Sigmoid colon (tissue), 7 donors: ENCODE results near the gene FLNB. TPM values are rescaled to one million over a fixed set of nuclear protein-coding genes. Genes with fewer than 3 reads are reported as not detected.

ENCODE experiments used
- DNase-seq: peaks from one replicate; pipeline ENCODE4 v3.0.0-alpha.2; 2019
- H3K27ac ChIP-seq, 4 donors: fragments of 200-600 bp; sonication (generic); one replicate each; pipeline ENCODE4 v1.5.1; 2016 to 2019; ENCODE audit warnings: mild to moderate bottlenecking in 1 of 4
- H3K27me3 ChIP-seq, 3 donors: fragments of 200-600 bp; sonication (generic); one replicate each; pipeline ENCODE4 v1.5.1; 2019; ENCODE audit warnings: mild to moderate bottlenecking in 1 of 3
- H3K36me3 ChIP-seq, 4 donors: fragments of 200-600 bp; sonication (generic); one replicate each; pipeline ENCODE4 v1.5.1; 2016 to 2019
- H3K4me1 ChIP-seq, 4 donors: fragments of 200-600 bp; sonication (generic); one replicate each; pipeline ENCODE4 v1.5.1; 2017 to 2019
- H3K4me3 ChIP-seq, 4 donors: fragments of 200-600 bp; sonication (generic); one replicate each; pipeline ENCODE4 v1.5.1; 2017 to 2019; ENCODE audit warnings: mild to moderate bottlenecking in 2 of 4, moderate library complexity in 1 of 4
- H3K9me3 ChIP-seq, 4 donors: fragments of 200-600 bp in 3 of 4; sonication (generic) in 3 of 4; one replicate each; pipeline versions ENCODE4 v1.5.1 to v1.6.1; 2013 to 2019
- CTCF ChIP-seq, 4 experiments: fragments of 450-650 bp in 3 of 4; fragments of 200-600 bp in 1 of 4; IDR thresholded peaks; one replicate each; pipeline ENCODE4 v1.5.1; 2016 to 2019; ENCODE audit warnings: antibody characterized with exemption in 4 of 4, mild to moderate bottlenecking in 3 of 4, moderate library complexity in 2 of 4
- EP300 ChIP-seq, 4 donors: sonication (generic); formaldehyde crosslinking; IDR thresholded peaks; one replicate each; pipeline ENCODE4 v1.6.1; 2017; ENCODE audit warnings: antibody characterized with exemption in 4 of 4
- POLR2A ChIP-seq, 2 donors: fragments of 450-650 bp; IDR thresholded peaks; one replicate each; pipeline ENCODE4 v1.6.1; 2016; ENCODE audit warnings: antibody characterized with exemption in 2 of 2, mild to moderate bottlenecking in 2 of 2, moderate library complexity in 2 of 2
- POLR2AphosphoS5 ChIP-seq, 4 donors: sonication (generic); formaldehyde crosslinking; IDR thresholded peaks; one replicate each; pipeline ENCODE4 v1.6.1; 2017; ENCODE audit warnings: antibody characterized with exemption in 4 of 4
- WGBS, 2 donors: extraction: QIAGEN DNeasy Blood & Tissue Kit; methylation state at CpG; one replicate each; pipeline ENCODE4 v1.1.7; 2013; 5-methylcytosine and 5-hydroxymethylcytosine counted together
- intact Hi-C: fragments of 100-400 bp; cut with DNase I; formaldehyde crosslinking; loops from one replicate; pipeline ENCODE4 v1.15.1; 2023
- polyA plus RNA-seq, 3 donors: library from polyadenylated mRNA; stranded (reverse); fragments of 200-250 nt; gene quantifications; one replicate each; pipeline ENCODE4 v1.2.3, GENCODE V29; 2013
- total RNA-seq, 4 donors: library from RNA; depleted of rRNA; stranded (reverse); fragments of >200 nt; gene quantifications; one replicate each; pipeline ENCODE4 v1.1.0, GENCODE V29; 2016
- donor health status: healthy with polysubstance abuse.
- donor health status: Bipolar disorder and iron deficiency.
- donor health status: healthy.

The FLNB gene
- total and polyA plus RNA-seq, 7 donors = 51.7 to 277 (median 109) TPM

- no peak for DNase-seq
- no peaks in the 10 kb centered on the region for H3K27me3 ChIP-seq
- intact Hi-C loops = no loop called here
- H3K9me3 ChIP-seq = no peaks in the 10 kb centered on the region
- 89 to 92% methylated on average over 12 of the region's 12 CpGs for WGBS, 2 donors
- TF ChIP-seq POLR2A (IDR thresholded peaks at IDR 0.05) = no peak
- no peak for TF ChIP-seq CTCF (IDR thresholded peaks at IDR 0.05)
- TF ChIP-seq POLR2AphosphoS5 (IDR thresholded peaks at IDR 0.05) = no peak
- no peak for TF ChIP-seq EP300 (IDR thresholded peaks at IDR 0.05)
- no peak overlapping the region for H3K4me3 ChIP-seq
- H3K36me3 ChIP-seq = peaks cover 12 to 97% (median 56%) of the 10 kb centered on the region in 4 donors
- H3K4me1 ChIP-seq = peaks cover 0 to 21% (median 5%) of the 10 kb centered on the region in 4 donors
- H3K27ac ChIP-seq = no peak overlapping the region
Measured at GRCh38 chr3:58141766-58142345, 133.6 kb downstream of the FLNB start.

- Histone ChIP-seq H3K27me3 (no peaks in the 10 kb centered on the region), H3K4me1 (peaks cover 0 to 18% (median 5%) of the 10 kb centered on the region in 4 donors), H3K27ac (peak overlapping the region in 1 of 4 donors; percentile 27), H3K9me3 (no peaks in the 10 kb centered on the region), H3K36me3 (peaks cover 5 to 97% (median 62%) of the 10 kb centered on the region in 4 donors), H3K4me3 (no peak overlapping the region)
- TF ChIP-seq CTCF (IDR thresholded peaks at IDR 0.05) (no peak), POLR2AphosphoS5 (IDR thresholded peaks at IDR 0.05) (no peak), POLR2A (IDR thresholded peaks at IDR 0.05) (no peak), EP300 (IDR thresholded peaks at IDR 0.05) (no peak)
- no peak for DNase-seq
- WGBS, 2 donors = 87 to 88% methylated on average over 9 of the region's 9 CpGs
- intact Hi-C loops = no loop called here
Measured at GRCh38 chr3:58143417-58144055, 135.3 kb downstream of the FLNB start.

GRCh38 chr3:58144478-58145325 is 136.5 kb downstream of the FLNB start:
- TF ChIP-seq CTCF (IDR thresholded peaks at IDR 0.05) (no peak), POLR2A (IDR thresholded peaks at IDR 0.05) (no peak), EP300 (IDR thresholded peaks at IDR 0.05) (no peak), POLR2AphosphoS5 (IDR thresholded peaks at IDR 0.05) (no peak)
- Histone ChIP-seq H3K27ac (peak overlapping the region in 1 of 4 donors; percentile 27), H3K4me3 (no peak overlapping the region), H3K4me1 (peaks cover 0 to 7% (median under 1%) of the 10 kb centered on the region in 4 donors), H3K9me3 (no peaks in the 10 kb centered on the region), H3K27me3 (no peaks in the 10 kb centered on the region), H3K36me3 (peaks cover 17 to 97% (median 68%) of the 10 kb centered on the region in 4 donors)
- intact Hi-C loops = no loop called here
- no peak for DNase-seq
- 72 to 80% methylated on average over 7 of the region's 7 CpGs for WGBS, 2 donors

GRCh38 chr3:58148049-58148448 is 139.8 kb downstream of the FLNB start:
- H3K27me3 ChIP-seq = no peaks in the 10 kb centered on the region
- WGBS, 2 donors = 97 to 98% methylated on average over 9 of the region's 9 CpGs
- no peak overlapping the region for H3K4me3 ChIP-seq
- intact Hi-C loops = no loop called here
- DNase-seq = no peak
- H3K4me1 ChIP-seq = peaks cover 0 to 27% (median 16%) of the 10 kb centered on the region in 4 donors
- H3K9me3 ChIP-seq = no peaks in the 10 kb centered on the region
- peaks cover 19 to 96% (median 66%) of the 10 kb centered on the region in 4 donors for H3K36me3 ChIP-seq
- no peak overlapping the region for H3K27ac ChIP-seq
- no peak for TF ChIP-seq POLR2AphosphoS5 (IDR thresholded peaks at IDR 0.05)
- no peak for TF ChIP-seq POLR2A (IDR thresholded peaks at IDR 0.05)
- TF ChIP-seq CTCF (IDR thresholded peaks at IDR 0.05) = no peak
- no peak for TF ChIP-seq EP300 (IDR thresholded peaks at IDR 0.05)
